GM21576 (cell line): Measurements from ENCODE around the gene MAP3K20.
A peak's percentile ranks its signal among the peaks of the same experiment; 100 is the strongest.

Experiments
- ATAC-seq: cut with Tn5 transposase; IDR thresholded peaks from one replicate; pipeline ENCODE4 v1.9.1; 2021; ENCODE audit warnings: mild to moderate bottlenecking, moderate library complexity; ENCODE audit not compliant: unreplicated experiment

Gene MAP3K20

GRCh38 chr2:173223871-173224270 is 148.2 kb downstream of the MAP3K20 start:
- ATAC-seq: no peak

- ATAC-seq: no peak
Measured at GRCh38 chr2:173226899-173227698, 151.5 kb downstream of the MAP3K20 start.

GRCh38 chr2:173229086-173229485 is 153.4 kb downstream of the MAP3K20 start:
- ATAC-seq: no peak

- no peak for ATAC-seq
Measured at GRCh38 chr2:173230181-173230580, 154.5 kb downstream of the MAP3K20 start.

- ATAC-seq: no peak
Measured at GRCh38 chr2:173231042-173231441, 155.4 kb downstream of the MAP3K20 start.

GRCh38 chr2:173231465-173231864 is 155.8 kb downstream of the MAP3K20 start:
- no peak for ATAC-seq

- ATAC-seq: no peak
Measured at GRCh38 chr2:173232956-173233744, 157.5 kb downstream of the MAP3K20 start.

GRCh38 chr2:173235947-173236803 is 160.5 kb downstream of the MAP3K20 start:
- ATAC-seq: no peak

GRCh38 chr2:173238385-173238784 is 162.7 kb downstream of the MAP3K20 start:
- no peak for ATAC-seq

GRCh38 chr2:173238831-173239230 is 163.2 kb downstream of the MAP3K20 start:
- ATAC-seq: no peak

- ATAC-seq: peak; percentile 98
Measured at GRCh38 chr2:173239644-173240043, 164.0 kb downstream of the MAP3K20 start.

- no peak for ATAC-seq
Measured at GRCh38 chr2:173240083-173240482, 164.4 kb downstream of the MAP3K20 start.

- ATAC-seq: no peak
Measured at GRCh38 chr2:173241643-173242042, 166.0 kb downstream of the MAP3K20 start.

- ATAC-seq: no peak
Measured at GRCh38 chr2:173247156-173247555, 171.5 kb downstream of the MAP3K20 start.

- no peak for ATAC-seq
Measured at GRCh38 chr2:173248381-173248780, 172.7 kb downstream of the MAP3K20 start.

GRCh38 chr2:173249661-173250641 is 174.3 kb downstream of the MAP3K20 start:
- ATAC-seq: no peak

GRCh38 chr2:173251225-173251624 is 175.6 kb downstream of the MAP3K20 start:
- no peak for ATAC-seq

- ATAC-seq: no peak
Measured at GRCh38 chr2:173252581-173252980, 176.9 kb downstream of the MAP3K20 start.

GRCh38 chr2:173254659-173255058 is 179.0 kb downstream of the MAP3K20 start:
- no peak for ATAC-seq

- no peak for ATAC-seq
Measured at GRCh38 chr2:173258701-173259100, 183.1 kb downstream of the MAP3K20 start.
